ENCODE measurements around the gene MRPL49. TPM values are rescaled to one million over a fixed set of nuclear protein-coding genes. Genes with fewer than 3 reads are reported as not detected.

MRPL49 gene
- total and polyA plus RNA-seq, 2 of the 8 experiments (the other 6 are each of a cell fraction or from before 2014, with no cell fraction given): 54.0 to 84.8 TPM

DNA sequence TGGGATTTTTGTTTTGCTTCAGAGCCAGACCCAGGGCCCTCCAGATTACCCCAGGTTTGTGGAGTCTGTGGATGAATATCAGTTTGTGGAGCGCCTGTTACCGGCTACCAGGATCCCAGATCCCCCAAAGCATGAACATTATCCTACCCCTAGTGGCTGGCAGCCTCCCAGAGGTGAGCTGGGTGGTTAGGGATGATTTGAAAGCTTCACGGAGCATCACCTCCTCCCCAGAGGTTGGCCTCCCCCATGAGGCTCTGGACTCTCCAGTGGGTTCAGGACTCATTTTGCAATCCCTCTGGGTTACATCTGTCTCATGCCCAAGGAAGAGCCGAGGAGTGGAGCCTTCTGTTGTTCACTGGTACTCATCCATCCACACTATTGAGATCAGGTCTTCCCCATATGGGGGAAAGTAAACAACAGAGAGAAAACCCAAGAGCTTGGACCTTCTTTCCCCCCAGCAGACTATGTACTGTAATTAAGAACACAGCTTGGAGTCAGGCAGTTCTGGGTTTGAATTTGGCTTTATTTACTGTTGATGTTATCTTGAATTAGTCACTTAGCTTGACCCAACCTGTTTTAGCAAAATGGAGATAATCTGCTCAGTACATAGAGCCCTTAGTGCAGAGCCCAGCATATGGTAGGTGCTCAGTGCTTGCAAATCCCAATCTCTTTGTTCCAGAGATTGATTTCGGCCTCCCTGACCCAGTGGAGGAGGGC lies 2.5 kb downstream of the MRPL49 start:
- no peaks in the 10 kb centered on the region for H3K27me3 ChIP-seq (replicated peaks in 1 of 4; ENCODE audit: control insufficient read depth in 3 of 4, extremely low read depth in 1 of 4, insufficient read depth in 3 of 4, low read length in 3 of 4)
- H2BK15ac ChIP-seq (ENCODE audit: low read length): no peak overlapping the region
- CTCF ChIA-PET (ENCODE audit: partially characterized antibody): interaction anchor here (1.1 to 9.5 kb wide), 2 partner anchors 14 to 50 kb away, joined by 4 to 71 read pairs; partner anchors contain the start of gene TM7SF2
- no peaks in the 10 kb centered on the region for H3K9me3 ChIP-seq (ENCODE audit: insufficient read depth in 2 of 2, low read depth in 1 of 2, low read length in 1 of 2)
- H3K4ac ChIP-seq (replicated peaks; ENCODE audit: insufficient read length, low read depth, low read length): no peak overlapping the region
- FAIRE-seq (no peak), DNase-seq (ENCODE audit: low read depth in 1 of 2, low spot score in 2 of 2) (no peak)
- H4K8ac ChIP-seq (ENCODE audit: extremely low read depth, insufficient read depth, low read length): no peak overlapping the region
- H3K79me1 ChIP-seq (ENCODE audit: low read depth, low read length): peaks cover 9% of the 10 kb centered on the region
- H3K79me2 ChIP-seq (ENCODE audit: control insufficient read depth in 1 of 2, insufficient read depth in 2 of 2, low read length in 2 of 2): peaks cover 6 to 38% of the 10 kb centered on the region in 2 experiments
- H3K23me2 ChIP-seq (ENCODE audit: low read depth, low read length): peaks cover 3% of the 10 kb centered on the region; the same call in 1 of the 2 replicates
- no peak overlapping the region for H3K18ac ChIP-seq (ENCODE audit: extremely low read depth, low read length)
- H2AFZ ChIP-seq (ENCODE audit: low read length): no peak overlapping the region
- H4K20me1 ChIP-seq (replicated peaks in 1 of 2; ENCODE audit: control insufficient read depth in 1 of 2, insufficient read depth in 2 of 2, low read length in 2 of 2): peaks cover 0 to 7% of the 10 kb centered on the region in 2 experiments
- no peak overlapping the region for H3K4me2 ChIP-seq (ENCODE audit: insufficient read depth in 1 of 2, low read depth in 2 of 2, low read length in 2 of 2)
- no peak overlapping the region for H4K91ac ChIP-seq (replicated peaks; ENCODE audit: insufficient read length, low read length)
- H3K23ac ChIP-seq (ENCODE audit: insufficient read length): no peak overlapping the region
- H2BK12ac ChIP-seq (ENCODE audit: low read depth, low read length): no peak overlapping the region
- H2AK5ac ChIP-seq (ENCODE audit: low read depth, low read length): no peak overlapping the region
- 95% methylated on average over 5 of the region's 5 CpGs; no CpG with 5 or more reads in 1 of the 2 experiments for WGBS, 2 experiments (ENCODE audit: extremely low coverage in 1 of 2, insufficient coverage in 1 of 2, insufficient read length in 1 of 2, insufficient replicate concordance in 2 of 2, low coverage in 1 of 2, low lambda C conversion rate in 2 of 2, missing lambda C conversion rate in 1 of 2)
- peaks cover 0 to 6% (median 1%) of the 10 kb centered on the region in 4 experiments; a peak in 4 of 7 replicates for H3K4me1 ChIP-seq (replicated peaks in 1 of 4; ENCODE audit: control insufficient read depth in 3 of 4, insufficient read depth in 4 of 4, low read length in 3 of 4)
- TF ChIP-seq RFX5 (IDR thresholded peaks at IDR 0.05; ENCODE audit: borderline replicate concordance, low read depth, low read length) (no peak), NRF1 (IDR thresholded peaks at IDR 0.05; ENCODE audit: low read depth, low read length) (no peak), SP4 (IDR thresholded peaks at IDR 0.05; ENCODE audit: low read length) (no peak), ATF2 (IDR thresholded peaks at IDR 0.05; ENCODE audit: low read length) (no peak), SRF (IDR thresholded peaks at IDR 0.05; ENCODE audit: low read depth, low read length) (no peak), RXRA (IDR thresholded peaks at IDR 0.05; ENCODE audit: insufficient read depth, low read depth, low read length) (no peak), NANOG (IDR thresholded peaks at IDR 0.05; ENCODE audit: insufficient read depth, low read depth, low read length, poor library complexity, severe bottlenecking) (no peak), SP2 (IDR thresholded peaks at IDR 0.05; ENCODE audit: low read length) (no peak), SIX5 (IDR thresholded peaks at IDR 0.05; ENCODE audit: low read depth, low read length) (no peak)
- H3K9ac ChIP-seq (replicated peaks in 1 of 4; ENCODE audit: extremely low read depth in 1 of 4, low read depth in 3 of 4, low read length in 3 of 4): no peak overlapping the region; a peak in 1 of 7 replicates
- H3K4me3 ChIP-seq (ENCODE audit: extremely low read depth in 1 of 4, insufficient read depth in 2 of 4, low read depth in 3 of 4, low read length in 4 of 4): no peak overlapping the region
- no peak overlapping the region for H2BK20ac ChIP-seq (ENCODE audit: low read length)
- H2BK5ac ChIP-seq (ENCODE audit: low read depth, low read length): no peak overlapping the region
- H3K56ac ChIP-seq (replicated peaks; ENCODE audit: insufficient read length, low read depth, low read length): no peak overlapping the region
- H3K14ac ChIP-seq (ENCODE audit: insufficient read length): no peak overlapping the region
- H4K5ac ChIP-seq (ENCODE audit: insufficient read length, low read depth, low read length): no peak overlapping the region
- H3K27ac ChIP-seq (ENCODE audit: low read depth, low read length): no peak overlapping the region
- POLR2A ChIA-PET (ENCODE audit: partially characterized antibody): interaction anchor here (1.3 to 17.4 kb wide), 4 partner anchors 6 to 56 kb away, joined by 3 to 305 read pairs (median 170); partner anchors contain the start of genes FAU, MRPL49, SYVN1 and TM7SF2
- H2BK120ac ChIP-seq (replicated peaks; ENCODE audit: low read depth, low read length): no peak overlapping the region
- H3K36me3 ChIP-seq (ENCODE audit: control insufficient read depth in 2 of 4, insufficient read depth in 4 of 4, low read length in 3 of 4): peaks cover 20 to 60% (median 53%) of the 10 kb centered on the region in 4 experiments

All from H1 (cell line).